ENCODE results near the gene HIC1. TPM values are rescaled to one million over a fixed set of nuclear protein-coding genes. Genes with fewer than 3 reads are reported as not detected.

Gene HIC1
- total RNA-seq, 4 donors from 2014 or later = 3.6 to 26.8 (median 10.0) TPM

- TF ChIP-seq, protein P1, sequence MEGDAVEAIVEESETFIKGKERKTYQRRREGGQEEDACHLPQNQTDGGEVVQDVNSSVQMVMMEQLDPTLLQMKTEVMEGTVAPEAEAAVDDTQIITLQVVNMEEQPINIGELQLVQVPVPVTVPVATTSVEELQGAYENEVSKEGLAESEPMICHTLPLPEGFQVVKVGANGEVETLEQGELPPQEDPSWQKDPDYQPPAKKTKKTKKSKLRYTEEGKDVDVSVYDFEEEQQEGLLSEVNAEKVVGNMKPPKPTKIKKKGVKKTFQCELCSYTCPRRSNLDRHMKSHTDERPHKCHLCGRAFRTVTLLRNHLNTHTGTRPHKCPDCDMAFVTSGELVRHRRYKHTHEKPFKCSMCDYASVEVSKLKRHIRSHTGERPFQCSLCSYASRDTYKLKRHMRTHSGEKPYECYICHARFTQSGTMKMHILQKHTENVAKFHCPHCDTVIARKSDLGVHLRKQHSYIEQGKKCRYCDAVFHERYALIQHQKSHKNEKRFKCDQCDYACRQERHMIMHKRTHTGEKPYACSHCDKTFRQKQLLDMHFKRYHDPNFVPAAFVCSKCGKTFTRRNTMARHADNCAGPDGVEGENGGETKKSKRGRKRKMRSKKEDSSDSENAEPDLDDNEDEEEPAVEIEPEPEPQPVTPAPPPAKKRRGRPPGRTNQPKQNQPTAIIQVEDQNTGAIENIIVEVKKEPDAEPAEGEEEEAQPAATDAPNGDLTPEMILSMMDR (IDR thresholded peaks at IDR 0.05; ENCODE audit: low read depth) = no peak
Observed at GRCh38 chr17:2042933-2043332, 12.0 kb upstream of the HIC1 start.

DNA sequence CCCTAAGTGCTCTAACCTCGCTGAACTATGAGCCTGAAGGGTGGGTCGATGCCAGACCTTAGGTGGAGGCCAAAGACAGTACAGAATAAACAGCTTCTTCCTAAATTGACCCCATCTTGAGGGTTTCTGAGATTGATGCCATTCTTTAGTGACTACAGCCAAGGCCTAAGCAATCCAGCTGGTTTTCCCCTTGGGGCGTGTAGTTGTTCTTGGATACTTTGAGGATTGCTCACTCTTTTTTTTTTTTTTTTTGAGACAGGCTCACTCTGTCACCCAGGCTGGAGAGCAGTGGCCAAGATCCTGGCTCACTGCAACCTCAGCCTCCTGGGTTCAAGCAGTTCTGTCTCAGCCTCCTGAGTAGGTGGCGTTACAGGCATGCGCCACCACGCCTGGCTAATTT, 11.1 kb upstream of the HIC1 start:
- TF ChIP-seq, protein P1 (IDR thresholded peaks at IDR 0.05; ENCODE audit: low read depth) = no peak

GRCh38 chr17:2044263-2044894, 10.5 kb upstream of the HIC1 start:
- TF ChIP-seq, protein P1 (IDR thresholded peaks at IDR 0.05; ENCODE audit: low read depth) = no peak

GRCh38 chr17:2047590-2047989, 7.3 kb upstream of the HIC1 start:
- TF ChIP-seq, protein P1 (IDR thresholded peaks at IDR 0.05; ENCODE audit: low read depth) = no peak

DNA sequence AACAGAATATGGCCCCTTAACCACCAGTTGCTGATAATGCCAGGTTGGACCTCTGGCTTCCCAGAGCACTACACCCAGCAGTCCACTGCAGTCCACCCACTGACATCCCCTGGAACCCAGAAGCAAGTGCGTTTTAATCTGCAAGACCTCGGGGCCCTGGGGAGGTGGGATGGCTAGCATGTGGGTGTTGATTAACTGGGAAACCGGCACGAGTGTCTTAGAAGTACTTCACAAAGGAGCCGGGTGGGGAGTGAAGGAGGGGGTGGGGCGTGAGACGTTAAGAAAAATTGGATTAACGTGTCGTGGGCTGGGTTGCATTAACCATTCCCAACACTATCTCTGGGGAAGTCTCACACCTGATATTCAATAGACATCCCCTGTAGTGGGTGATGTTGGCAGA, 6.1 kb upstream of the HIC1 start:
- TF ChIP-seq, protein P1 (IDR thresholded peaks at IDR 0.05; ENCODE audit: low read depth) = no peak

- TF ChIP-seq, protein P1 (IDR thresholded peaks at IDR 0.05; ENCODE audit: low read depth) = no peak
Observed at GRCh38 chr17:2049333-2050299, 5.3 kb upstream of the HIC1 start.

Data from subcutaneous adipose tissue (tissue), 4 donors.